NCI-H345 treated with DMSO at 0.1 percent for 48 hours (cell line): ENCODE data around the gene CDK8.
"Not testable (repeated sequence)": the region's sequence is repeated elsewhere in the genome, so short reads cannot be mapped to it uniquely, and the experiment has no call there.

ENCODE experiments used
- DNase-seq: peaks from one replicate; lab custom pipeline; 2025; ENCODE audit not compliant: unreplicated experiment; lab: John Stamatoyannopoulos, UW

The CDK8 gene

DNA sequence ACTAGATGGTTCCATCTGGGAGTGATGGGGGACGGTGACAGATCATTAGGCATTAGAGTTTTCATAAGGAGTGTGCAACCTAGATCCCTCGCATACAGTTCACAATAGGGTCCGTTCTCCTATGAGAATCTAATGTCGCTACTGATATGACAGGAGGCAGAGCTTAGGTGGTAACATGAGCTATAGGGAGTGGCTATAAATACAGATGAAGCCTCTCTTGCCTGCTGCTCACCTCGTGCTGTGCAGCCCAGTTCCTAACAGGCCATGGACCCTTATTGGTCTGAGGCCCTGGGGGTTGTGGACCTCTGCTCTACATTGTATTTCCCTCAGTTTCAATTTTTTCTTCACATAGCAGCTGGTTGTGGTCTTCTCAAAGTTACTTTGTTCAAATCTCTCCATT is 56.5 kb downstream of the CDK8 start:
- no peak for DNase-seq

GRCh38 chr13:26312019-26312418 is 58.1 kb downstream of the CDK8 start:
- DNase-seq: not testable (repeated sequence)

GRCh38 chr13:26316095-26316494 is 62.2 kb downstream of the CDK8 start:
- not testable (repeated sequence) for DNase-seq

DNA sequence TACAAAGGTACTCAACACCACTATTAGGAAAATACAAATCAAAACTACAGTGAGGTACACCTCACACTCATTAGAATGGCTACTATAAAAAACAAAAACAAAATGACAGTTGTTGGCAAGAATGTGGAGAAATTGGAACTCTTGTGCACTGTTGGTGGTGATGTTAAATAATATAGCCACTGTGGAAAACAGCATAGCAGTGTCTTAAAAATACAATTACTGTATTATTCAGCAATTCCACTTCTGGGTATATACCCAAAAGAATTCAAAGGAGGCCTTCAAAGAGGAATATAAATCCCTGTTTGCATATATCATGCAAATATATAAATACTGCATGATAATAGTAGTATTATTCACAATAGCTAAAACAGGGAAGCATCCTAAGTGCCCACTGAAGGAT is 66.8 kb downstream of the CDK8 start:
- no peak for DNase-seq

GRCh38 chr13:26323127-26323526 is 69.2 kb downstream of the CDK8 start:
- DNase-seq: no peak

GRCh38 chr13:26323764-26324163 is 69.8 kb downstream of the CDK8 start:
- no peak for DNase-seq

- no peak for DNase-seq
These were observed 70.4 kb downstream of the CDK8 start for GRCh38 chr13:26324294-26324693.

DNA sequence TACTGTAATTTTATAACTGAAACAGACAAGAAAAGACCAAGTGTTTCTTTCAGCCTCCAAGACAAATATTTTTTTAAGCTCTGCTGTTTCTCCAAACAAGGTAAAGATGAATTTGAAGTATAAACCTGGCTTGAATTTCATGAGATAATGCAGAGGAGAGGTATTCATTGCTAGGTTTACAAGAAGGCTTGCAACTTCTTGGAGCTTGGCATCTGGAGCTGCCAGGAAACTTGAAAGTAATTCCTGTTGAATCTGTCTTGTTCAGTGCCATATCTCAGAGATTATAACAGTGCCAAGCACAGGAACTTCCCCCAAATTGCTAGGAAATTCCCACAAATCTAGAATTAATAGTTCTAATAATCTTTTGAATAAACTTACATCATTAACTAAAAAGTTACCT is 70.9 kb downstream of the CDK8 start:
- no peak for DNase-seq

GRCh38 chr13:26325876-26326275 is 71.9 kb downstream of the CDK8 start:
- no peak for DNase-seq

- no peak for DNase-seq
These were observed 72.6 kb downstream of the CDK8 start for GRCh38 chr13:26326562-26326961.

DNA sequence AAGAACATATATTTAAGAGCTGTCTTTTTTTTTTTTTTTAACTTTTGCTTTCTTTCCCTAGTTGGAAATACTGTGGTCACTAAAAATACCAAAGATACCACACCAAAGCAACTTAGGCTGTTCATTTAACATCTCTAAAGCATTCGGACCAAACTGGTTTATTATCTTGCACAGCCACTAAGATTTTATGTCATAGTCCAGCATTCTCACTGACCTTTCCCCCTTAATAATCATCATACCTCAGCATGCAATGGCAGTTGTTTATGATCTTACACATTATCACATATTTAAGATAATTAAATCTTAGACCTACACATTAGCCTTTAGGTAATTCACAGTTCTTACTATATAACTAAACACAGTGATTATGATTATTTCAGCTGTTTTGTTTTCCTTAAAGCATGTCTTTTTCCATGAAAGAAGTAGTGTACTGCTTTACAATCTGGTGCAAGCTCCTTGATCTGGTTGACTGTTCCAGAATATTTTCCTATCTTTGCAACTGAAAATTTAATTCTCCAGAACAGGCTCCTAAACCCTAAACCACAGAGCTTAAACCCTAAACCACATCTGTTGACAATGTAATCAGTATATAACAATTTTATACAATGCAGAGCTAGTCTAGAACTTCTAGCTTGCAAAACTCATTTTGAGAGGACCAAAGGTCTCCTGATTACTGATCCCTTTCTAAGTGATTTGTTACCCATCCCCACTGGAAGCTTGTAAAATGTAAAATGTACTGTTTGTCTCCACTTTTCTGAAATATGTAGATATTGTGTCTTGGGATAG is 74.2 kb downstream of the CDK8 start:
- DNase-seq: no peak

DNA sequence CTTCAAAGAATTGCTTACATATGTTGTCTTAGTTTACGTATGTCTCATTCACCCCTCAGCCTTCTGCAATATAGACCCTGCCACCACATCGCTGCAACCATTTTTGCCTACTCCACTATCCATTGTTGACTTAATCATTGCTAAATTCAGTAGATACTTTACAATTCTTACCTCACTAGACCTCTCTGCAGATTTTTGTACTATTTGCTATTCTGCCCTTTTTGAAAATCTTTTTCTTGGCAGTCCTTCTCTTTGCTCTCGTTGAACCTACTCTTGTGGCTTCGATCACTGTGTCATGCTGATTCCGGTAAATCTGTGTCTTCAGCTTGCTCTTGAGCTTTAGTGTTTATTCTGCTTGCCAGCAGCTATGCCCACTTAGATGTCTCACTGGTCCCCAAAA is 81.2 kb downstream of the CDK8 start:
- no peak for DNase-seq

GRCh38 chr13:26340807-26341206 is 86.9 kb downstream of the CDK8 start:
- DNase-seq: no peak

DNA sequence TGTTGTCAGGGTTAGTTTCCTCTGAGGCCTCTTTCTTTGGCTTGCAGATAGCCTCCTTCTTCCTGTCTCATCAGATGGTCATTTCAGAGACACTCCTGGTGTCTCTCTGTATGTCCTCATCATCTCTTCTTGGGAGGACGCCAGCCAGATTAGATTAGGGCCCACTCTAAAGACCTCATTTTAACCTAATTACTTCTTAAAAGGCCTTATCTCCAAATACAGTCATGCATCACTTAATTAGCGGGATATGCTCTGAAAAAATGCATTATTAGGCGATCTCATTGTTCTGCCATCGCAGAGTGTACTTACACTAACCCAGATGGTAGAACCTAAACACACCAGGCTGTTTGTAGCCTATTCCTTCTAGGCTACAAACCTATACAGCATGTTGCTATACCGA is 89.0 kb downstream of the CDK8 start:
- DNase-seq: no peak

DNA sequence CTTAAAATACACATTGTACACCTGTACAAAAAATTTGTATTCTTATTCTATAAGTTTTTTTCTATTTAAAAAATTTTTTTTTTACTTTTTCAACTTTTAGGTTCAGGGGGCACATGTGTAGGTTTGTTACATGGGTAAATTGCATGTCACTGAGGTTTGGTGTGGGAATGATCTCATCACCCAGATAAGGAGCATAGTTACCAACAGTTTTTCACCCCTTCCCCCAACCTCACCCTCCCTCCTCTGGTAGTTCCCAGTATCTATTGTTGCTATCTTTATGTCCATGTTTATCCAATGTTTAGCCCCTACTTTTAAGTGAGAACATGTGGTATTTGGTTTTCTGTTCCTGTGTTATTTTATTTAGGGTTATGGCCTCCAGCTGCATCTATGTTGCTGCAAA is 89.9 kb downstream of the CDK8 start:
- DNase-seq: no peak

- DNase-seq: no peak
These were observed 91.1 kb downstream of the CDK8 start for GRCh38 chr13:26344980-26345379.

GRCh38 chr13:26348966-26349365 is 95.0 kb downstream of the CDK8 start:
- DNase-seq: no peak

DNA sequence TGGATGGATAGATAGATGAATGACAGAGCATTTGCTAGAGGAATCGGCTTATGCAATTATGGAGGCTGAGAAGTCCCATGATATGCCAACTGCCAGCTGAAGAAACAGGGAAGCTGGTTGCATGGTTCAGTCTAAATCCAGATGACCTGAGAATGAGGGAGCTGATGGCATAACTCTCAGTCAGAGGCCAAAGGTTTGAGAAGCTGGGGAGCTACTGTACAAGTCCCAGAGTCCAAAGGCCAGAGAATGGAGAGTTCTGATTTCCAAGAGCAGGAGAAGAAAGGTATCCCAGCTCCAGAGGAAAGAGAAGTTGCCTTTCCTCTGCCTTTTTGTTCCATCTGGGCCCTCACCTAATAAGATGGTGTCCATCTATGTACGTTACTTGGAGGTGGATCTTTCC is 108.3 kb downstream of the CDK8 start:
- no peak for DNase-seq

DNA sequence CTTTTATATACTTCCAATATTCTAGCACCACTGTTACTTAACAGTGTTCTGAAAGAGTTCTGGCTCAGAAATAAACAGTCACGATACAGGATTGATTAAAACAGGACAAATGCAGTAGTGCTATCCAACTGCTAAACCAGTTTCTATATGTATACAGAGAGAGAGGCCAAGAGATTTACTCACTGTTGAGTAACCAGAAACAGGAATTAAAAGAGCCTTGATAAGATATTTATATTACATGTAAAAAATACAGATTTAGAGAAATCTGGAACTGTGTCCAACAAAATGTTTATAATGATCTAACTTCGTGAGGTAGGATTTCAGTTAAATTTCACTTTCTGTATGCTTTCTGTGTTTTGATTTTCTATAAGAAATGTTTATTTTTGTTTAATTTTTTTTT is 116.6 kb downstream of the CDK8 start:
- DNase-seq: no peak

DNA sequence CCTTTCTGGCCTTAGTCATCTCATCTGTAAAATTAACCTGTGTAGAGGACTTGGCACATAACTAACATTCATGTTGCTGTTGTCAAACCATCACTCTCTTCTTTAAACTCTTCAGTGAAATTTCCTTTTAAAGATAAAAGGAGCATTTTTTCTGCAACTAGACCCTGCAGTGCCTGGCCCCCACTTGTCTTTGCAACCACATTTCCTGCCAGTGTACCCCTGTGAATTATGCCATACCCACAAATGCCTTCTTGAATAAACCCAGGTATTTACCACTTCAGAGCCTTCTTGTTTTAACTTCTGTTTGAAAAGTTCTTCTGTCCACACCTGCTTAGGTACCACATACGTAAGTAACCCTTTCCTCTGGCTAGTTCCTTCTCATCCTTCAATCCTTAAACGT is 118.8 kb downstream of the CDK8 start:
- DNase-seq: no peak

DNA sequence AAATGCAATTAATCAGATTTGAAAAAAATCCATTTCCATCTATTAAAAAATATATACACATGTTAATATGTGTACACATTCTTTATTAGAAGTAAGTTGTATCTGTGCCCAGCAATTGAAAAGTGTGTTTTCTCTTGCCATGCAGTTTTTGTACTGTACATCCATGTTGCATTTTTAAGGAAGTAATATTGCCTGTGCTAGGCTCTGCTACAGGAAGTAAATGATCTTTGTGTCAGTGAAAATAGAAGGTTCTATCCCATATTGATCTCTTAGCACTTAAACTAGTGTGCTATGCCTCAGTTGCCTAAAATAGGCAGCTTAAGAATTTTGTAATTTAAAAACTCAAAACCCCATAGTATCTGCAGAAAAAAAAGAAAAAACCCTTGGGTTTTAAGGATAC is 122.5 kb downstream of the CDK8 start:
- no peak for DNase-seq

GRCh38 chr13:26377038-26377437 is 123.1 kb downstream of the CDK8 start:
- no peak for DNase-seq

DNA sequence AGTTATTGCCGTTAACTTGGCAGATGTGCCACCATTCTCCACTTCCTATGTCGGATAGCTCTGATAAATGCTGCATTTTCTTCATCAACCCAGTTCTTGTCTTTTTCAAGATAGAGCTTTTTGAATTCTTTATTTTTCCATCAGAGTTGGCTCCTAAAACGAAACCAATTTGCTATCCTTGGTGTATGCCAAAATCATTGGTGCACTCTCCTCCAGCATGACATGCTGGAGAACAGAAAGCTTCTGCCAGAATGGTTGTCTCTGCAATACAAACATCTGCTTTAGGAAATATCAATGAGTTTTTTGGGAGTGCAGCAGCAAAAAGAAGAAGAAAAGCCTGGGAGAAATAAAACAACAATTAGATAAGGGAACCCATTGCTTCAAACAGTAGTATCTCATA is 124.2 kb downstream of the CDK8 start:
- DNase-seq: no peak
